PC-3 (cell line): Measurements from ENCODE around the gene CDR2L. TPM values are rescaled to one million over a fixed set of nuclear protein-coding genes. Genes with fewer than 3 reads are reported as not detected.

Experiments used
- ATAC-seq: fragments of 200-7000 bp; cut with Tn5 transposase; 2 replicates; pipeline ENCODE4 v1.9.1; 2020; ENCODE audit warnings: mild to moderate bottlenecking, moderate library complexity
- BruUV-seq: library from RNA; stranded (reverse); fragments of 400-500 nt; replicated peaks from 2 replicates; lab custom pipeline; 2021; lab: Mats Ljungman, UMichigan
- CTCF ChIA-PET: fragments of 300-600 bp; sonication (Branson Sonifier 250); formaldehyde crosslinking; loops from one replicate; lab custom pipeline; 2022; ENCODE audit warnings: antibody characterized with exemption; lab: Charles Lee
- POLR2A ChIA-PET: fragments of 300-600 bp; sonication (Branson Sonifier 250); formaldehyde crosslinking; loops from one replicate; lab custom pipeline; 2022; ENCODE audit warnings: antibody characterized with exemption; ENCODE audit not compliant: unreplicated experiment; lab: Charles Lee
- DNase-seq: peaks from one replicate; pipeline ENCODE4 v3.0.0-alpha.2; 2015
- H2AFZ ChIP-seq: fragments of 300-600 bp; sonication (generic); 2 replicates; pipeline ENCODE4 v1.6.0; 2016; ENCODE audit warnings: antibody characterized with exemption, low read length
- H3F3A ChIP-seq: fragments of 300-600 bp; sonication (generic); one replicate; pipeline ENCODE4 v1.6.0; 2017; ENCODE audit warnings: antibody characterized with exemption, low read length, control low read depth, mild to moderate bottlenecking; ENCODE audit not compliant: unreplicated experiment
- H3K27ac ChIP-seq: fragments of 300-600 bp; sonication (generic); 2 replicates; pipeline ENCODE4 v1.5.1; 2016; ENCODE audit warnings: mild to moderate bottlenecking, low read length
- H3K27me3 ChIP-seq: fragments of 300-600 bp; sonication (generic); 2 replicates; pipeline ENCODE4 v1.6.1; 2016; ENCODE audit warnings: low read length, mixed read lengths
- H3K36me3 ChIP-seq: fragments of 300-600 bp; sonication (generic); 2 replicates; pipeline ENCODE4 v1.6.1; 2016; ENCODE audit warnings: low read depth, mixed run types, low read length, mixed read lengths
- H3K4me1 ChIP-seq: fragments of 300-600 bp; sonication (generic); 2 replicates; pipeline ENCODE4 v1.5.1; 2016; ENCODE audit warnings: low read length; ENCODE audit not compliant: insufficient read depth
- H3K4me2 ChIP-seq: fragments of 300-600 bp; sonication (generic); 2 replicates; pipeline ENCODE4 v1.6.0; 2016; ENCODE audit warnings: low read length
- H3K4me3 ChIP-seq: fragments of 300-600 bp; sonication (generic); 2 replicates; pipeline ENCODE4 v1.5.1; 2016; ENCODE audit warnings: mild to moderate bottlenecking, low read length, mixed read lengths
- H3K79me2 ChIP-seq: fragments of 300-600 bp; sonication (generic); 2 replicates; pipeline ENCODE4 v1.6.1; 2017; ENCODE audit warnings: low read length, mixed read lengths
- H3K9ac ChIP-seq: fragments of 300-600 bp; sonication (generic); 2 replicates; pipeline ENCODE4 v1.6.0; 2016; ENCODE audit warnings: mild to moderate bottlenecking, low read length
- H3K9me2 ChIP-seq: fragments of 300-600 bp; sonication (generic); replicated peaks from 2 replicates; pipeline ENCODE4 v1.6.1; 2016; ENCODE audit warnings: mixed run types, low read length, mixed read lengths
- H3K9me3 ChIP-seq: fragments of 300-600 bp; sonication (generic); 2 replicates; pipeline ENCODE4 v1.6.1; 2016; ENCODE audit warnings: low read length, mixed read lengths
- H4K20me1 ChIP-seq: fragments of 300-600 bp; sonication (generic); 2 replicates; pipeline ENCODE4 v1.6.1; 2016; ENCODE audit warnings: low read length, mixed read lengths
- EZH2 ChIP-seq: fragments of 300-600 bp; sonication (generic); IDR thresholded peaks from one replicate; pipeline ENCODE4 v1.6.1; 2017; ENCODE audit warnings: antibody characterized with exemption, mild to moderate bottlenecking, low read length; ENCODE audit not compliant: unreplicated experiment
- EZH2phosphoT487 ChIP-seq: fragments of 300-600 bp; sonication (generic); IDR thresholded peaks from 2 replicates; pipeline ENCODE4 v1.6.1; 2018; ENCODE audit warnings: mild to moderate bottlenecking, antibody characterized with exemption, low read length, borderline replicate concordance
- intact Hi-C: fragments of 100-400 bp; cut with micrococcal nuclease; formaldehyde crosslinking; loops from 2 replicates; pipeline ENCODE4 v1.9.0; 2023
- total RNA-seq: library from RNA; depleted of rRNA; stranded (reverse); fragments of >200 nt; gene quantifications from 2 replicates; pipeline ENCODE4 v1.2.3, GENCODE V29; 2014
- TF ChIP-seq, protein P1 (sequence below): fragments of 300-600 bp; sonication (generic); conservative IDR thresholded peaks from 2 replicates; pipeline ENCODE4 v1.5.1; 2017; ENCODE audit warnings: antibody characterized with exemption, low read depth, mild to moderate bottlenecking, low read length

CDR2L gene
- total RNA-seq, 1 experiment from 2014 or later, result 35.8 TPM

DNA sequence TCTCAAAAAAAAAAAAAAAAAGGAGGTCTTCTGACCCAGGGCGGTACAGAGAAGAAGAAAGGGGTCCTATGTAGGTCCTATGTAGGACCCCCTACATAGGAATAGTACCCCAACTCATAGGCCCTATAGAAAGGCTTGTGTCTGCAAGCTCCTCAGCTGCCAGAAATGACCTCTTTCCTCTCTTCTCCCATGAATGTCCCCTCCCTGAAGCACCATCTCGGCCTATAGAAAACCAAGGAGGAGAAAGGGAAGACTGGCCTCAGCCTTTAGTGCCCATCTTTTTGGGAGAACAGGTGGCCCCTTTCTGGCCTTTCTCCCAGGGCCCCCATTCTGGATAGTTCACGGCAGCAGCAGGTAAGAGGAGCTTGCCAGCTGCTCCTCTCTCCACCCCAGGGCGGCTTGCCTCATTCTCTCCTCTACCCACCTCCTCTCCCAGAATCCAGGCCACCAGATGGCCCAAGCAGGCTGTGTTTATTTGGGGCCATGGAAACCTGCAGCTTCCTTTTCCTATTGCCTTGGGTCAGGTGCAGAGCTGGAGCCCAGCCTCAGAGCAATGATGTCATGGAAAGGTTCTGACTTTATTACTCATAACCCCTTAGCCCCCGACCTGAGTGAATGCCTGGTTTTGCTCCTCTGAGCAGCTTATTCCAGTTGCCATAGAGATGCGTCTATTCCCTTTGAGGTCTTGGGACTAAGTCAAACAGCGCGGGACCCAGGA lies 23.4 kb downstream of the CDR2L start:
- Histone ChIP-seq H3F3A (peaks cover 4% of the 10 kb centered on the region), H3K79me2 (peaks cover 31% of the 10 kb centered on the region), H3K36me3 (no peaks in the 10 kb centered on the region), H3K9me2 (no peaks in the 10 kb centered on the region), H3K4me1 (peaks cover 30% of the 10 kb centered on the region), H3K4me3 (no peak overlapping the region), H3K27ac (peak overlapping the region; percentile 68; the same call in 1 of the 2 replicates), H3K9me3 (no peaks in the 10 kb centered on the region), H4K20me1 (no peaks in the 10 kb centered on the region), H3K9ac (no peak overlapping the region), H2AFZ (peak overlapping the region; percentile 98; the same call in 1 of the 2 replicates), H3K4me2 (peak overlapping the region; percentile 93; the same call in 1 of the 2 replicates), H3K27me3 (no peaks in the 10 kb centered on the region)
- POLR2A ChIA-PET, result interaction anchor here (0.6 to 1.3 kb wide), 5 partner anchors 23 to 72 kb away, joined by 3 to 14 read pairs (median 6); partner anchors contain the start of gene CDR2L
- no peak for TF ChIP-seq EZH2phosphoT487
- TF ChIP-seq, protein P1, sequence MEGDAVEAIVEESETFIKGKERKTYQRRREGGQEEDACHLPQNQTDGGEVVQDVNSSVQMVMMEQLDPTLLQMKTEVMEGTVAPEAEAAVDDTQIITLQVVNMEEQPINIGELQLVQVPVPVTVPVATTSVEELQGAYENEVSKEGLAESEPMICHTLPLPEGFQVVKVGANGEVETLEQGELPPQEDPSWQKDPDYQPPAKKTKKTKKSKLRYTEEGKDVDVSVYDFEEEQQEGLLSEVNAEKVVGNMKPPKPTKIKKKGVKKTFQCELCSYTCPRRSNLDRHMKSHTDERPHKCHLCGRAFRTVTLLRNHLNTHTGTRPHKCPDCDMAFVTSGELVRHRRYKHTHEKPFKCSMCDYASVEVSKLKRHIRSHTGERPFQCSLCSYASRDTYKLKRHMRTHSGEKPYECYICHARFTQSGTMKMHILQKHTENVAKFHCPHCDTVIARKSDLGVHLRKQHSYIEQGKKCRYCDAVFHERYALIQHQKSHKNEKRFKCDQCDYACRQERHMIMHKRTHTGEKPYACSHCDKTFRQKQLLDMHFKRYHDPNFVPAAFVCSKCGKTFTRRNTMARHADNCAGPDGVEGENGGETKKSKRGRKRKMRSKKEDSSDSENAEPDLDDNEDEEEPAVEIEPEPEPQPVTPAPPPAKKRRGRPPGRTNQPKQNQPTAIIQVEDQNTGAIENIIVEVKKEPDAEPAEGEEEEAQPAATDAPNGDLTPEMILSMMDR, result peak; percentile 40; the same call in 1 of the 2 replicates
- TF ChIP-seq EZH2, result no peak
- DNase-seq (peak; percentile 65), ATAC-seq (peak; percentile 34)
- BruUV-seq, result no TSS peak
- intact Hi-C loops, result loop anchor here (1.0 kb wide), 1 partner anchor 24 kb away; no protein-coding TSS in a partner anchor
- CTCF ChIA-PET, result interaction anchor here (0.7 to 1.2 kb wide), 6 partner anchors 21 to 356 kb away, joined by 3 to 15 read pairs (median 5); partner anchors contain the start of gene CDR2L

GRCh38 chr17:75011401-75012095 lies 24.1 kb downstream of the CDR2L start:
- intact Hi-C loops, result loop anchor here (1.0 to 2.0 kb wide), 2 partner anchors 24 to 51 kb away; no protein-coding TSS in a partner anchor
- Histone ChIP-seq H3K4me3 (peak overlapping the region; percentile 87), H3K36me3 (peaks cover 3% of the 10 kb centered on the region; the same call in 1 of the 2 replicates), H3K27ac (peak overlapping the region; percentile 68), H3K4me1 (peaks cover 30% of the 10 kb centered on the region), H3F3A (peaks cover 4% of the 10 kb centered on the region), H3K4me2 (peak overlapping the region; percentile 93), H4K20me1 (no peaks in the 10 kb centered on the region), H3K9me3 (no peaks in the 10 kb centered on the region), H2AFZ (peak overlapping the region; percentile 98), H3K9ac (peak overlapping the region; percentile 84), H3K27me3 (no peaks in the 10 kb centered on the region), H3K9me2 (no peaks in the 10 kb centered on the region), H3K79me2 (peaks cover 35% of the 10 kb centered on the region)
- DNase-seq (peak; percentile 51), ATAC-seq (peak; percentile 34)
- BruUV-seq, result no TSS peak
- TF ChIP-seq EZH2, result no peak
- TF ChIP-seq, protein P1, result no peak
- no peak for TF ChIP-seq EZH2phosphoT487
- CTCF ChIA-PET, result interaction anchor here (0.8 to 2.0 kb wide), 9 partner anchors 12 to 190 kb away, joined by 3 to 15 read pairs (median 4); partner anchors contain the start of gene CDR2L
- POLR2A ChIA-PET, result interaction anchor here (0.5 to 1.3 kb wide), 6 partner anchors 21 to 49 kb away, joined by 3 to 8 read pairs (median 4); partner anchors contain the start of genes CDR2L and HID1
